PC-3 (cell line): ENCODE results near the gene MEGF6. TPM values are rescaled to one million over a fixed set of nuclear protein-coding genes. Genes with fewer than 3 reads are reported as not detected.

ENCODE experiments used
- ATAC-seq: fragments of 200-7000 bp; cut with Tn5 transposase; 2 replicates; pipeline ENCODE4 v1.9.1; 2020; ENCODE audit warnings: mild to moderate bottlenecking, moderate library complexity
- BruUV-seq: library from RNA; stranded (reverse); fragments of 400-500 nt; replicated peaks from 2 replicates; lab custom pipeline; 2021; lab: Mats Ljungman, UMichigan
- CTCF ChIA-PET: fragments of 300-600 bp; sonication (Branson Sonifier 250); formaldehyde crosslinking; loops from one replicate; lab custom pipeline; 2022; ENCODE audit warnings: antibody characterized with exemption; lab: Charles Lee
- POLR2A ChIA-PET: fragments of 300-600 bp; sonication (Branson Sonifier 250); formaldehyde crosslinking; loops from one replicate; lab custom pipeline; 2022; ENCODE audit warnings: antibody characterized with exemption; ENCODE audit not compliant: unreplicated experiment; lab: Charles Lee
- DNase-seq: peaks from one replicate; pipeline ENCODE4 v3.0.0-alpha.2; 2015
- H2AFZ ChIP-seq: fragments of 300-600 bp; sonication (generic); 2 replicates; pipeline ENCODE4 v1.6.0; 2016; ENCODE audit warnings: antibody characterized with exemption, low read length
- H3F3A ChIP-seq: fragments of 300-600 bp; sonication (generic); one replicate; pipeline ENCODE4 v1.6.0; 2017; ENCODE audit warnings: antibody characterized with exemption, low read length, control low read depth, mild to moderate bottlenecking; ENCODE audit not compliant: unreplicated experiment
- H3K27ac ChIP-seq: fragments of 300-600 bp; sonication (generic); 2 replicates; pipeline ENCODE4 v1.5.1; 2016; ENCODE audit warnings: mild to moderate bottlenecking, low read length
- H3K27me3 ChIP-seq: fragments of 300-600 bp; sonication (generic); 2 replicates; pipeline ENCODE4 v1.6.1; 2016; ENCODE audit warnings: low read length, mixed read lengths
- H3K36me3 ChIP-seq: fragments of 300-600 bp; sonication (generic); 2 replicates; pipeline ENCODE4 v1.6.1; 2016; ENCODE audit warnings: low read depth, mixed run types, low read length, mixed read lengths
- H3K4me1 ChIP-seq: fragments of 300-600 bp; sonication (generic); 2 replicates; pipeline ENCODE4 v1.5.1; 2016; ENCODE audit warnings: low read length; ENCODE audit not compliant: insufficient read depth
- H3K4me2 ChIP-seq: fragments of 300-600 bp; sonication (generic); 2 replicates; pipeline ENCODE4 v1.6.0; 2016; ENCODE audit warnings: low read length
- H3K4me3 ChIP-seq: fragments of 300-600 bp; sonication (generic); 2 replicates; pipeline ENCODE4 v1.5.1; 2016; ENCODE audit warnings: mild to moderate bottlenecking, low read length, mixed read lengths
- H3K79me2 ChIP-seq: fragments of 300-600 bp; sonication (generic); 2 replicates; pipeline ENCODE4 v1.6.1; 2017; ENCODE audit warnings: low read length, mixed read lengths
- H3K9ac ChIP-seq: fragments of 300-600 bp; sonication (generic); 2 replicates; pipeline ENCODE4 v1.6.0; 2016; ENCODE audit warnings: mild to moderate bottlenecking, low read length
- H3K9me2 ChIP-seq: fragments of 300-600 bp; sonication (generic); replicated peaks from 2 replicates; pipeline ENCODE4 v1.6.1; 2016; ENCODE audit warnings: mixed run types, low read length, mixed read lengths
- H3K9me3 ChIP-seq: fragments of 300-600 bp; sonication (generic); 2 replicates; pipeline ENCODE4 v1.6.1; 2016; ENCODE audit warnings: low read length, mixed read lengths
- H4K20me1 ChIP-seq: fragments of 300-600 bp; sonication (generic); 2 replicates; pipeline ENCODE4 v1.6.1; 2016; ENCODE audit warnings: low read length, mixed read lengths
- EZH2 ChIP-seq: fragments of 300-600 bp; sonication (generic); IDR thresholded peaks from one replicate; pipeline ENCODE4 v1.6.1; 2017; ENCODE audit warnings: antibody characterized with exemption, mild to moderate bottlenecking, low read length; ENCODE audit not compliant: unreplicated experiment
- EZH2phosphoT487 ChIP-seq: fragments of 300-600 bp; sonication (generic); IDR thresholded peaks from 2 replicates; pipeline ENCODE4 v1.6.1; 2018; ENCODE audit warnings: mild to moderate bottlenecking, antibody characterized with exemption, low read length, borderline replicate concordance
- intact Hi-C: fragments of 100-400 bp; cut with micrococcal nuclease; formaldehyde crosslinking; loops from 2 replicates; pipeline ENCODE4 v1.9.0; 2023
- total RNA-seq: library from RNA; depleted of rRNA; stranded (reverse); fragments of >200 nt; gene quantifications from 2 replicates; pipeline ENCODE4 v1.2.3, GENCODE V29; 2014
- TF ChIP-seq, protein P1 (sequence below): fragments of 300-600 bp; sonication (generic); conservative IDR thresholded peaks from 2 replicates; pipeline ENCODE4 v1.5.1; 2017; ENCODE audit warnings: antibody characterized with exemption, low read depth, mild to moderate bottlenecking, low read length

MEGF6 gene
- total RNA-seq, 1 experiment from 2014 or later = 32.5 TPM

DNA sequence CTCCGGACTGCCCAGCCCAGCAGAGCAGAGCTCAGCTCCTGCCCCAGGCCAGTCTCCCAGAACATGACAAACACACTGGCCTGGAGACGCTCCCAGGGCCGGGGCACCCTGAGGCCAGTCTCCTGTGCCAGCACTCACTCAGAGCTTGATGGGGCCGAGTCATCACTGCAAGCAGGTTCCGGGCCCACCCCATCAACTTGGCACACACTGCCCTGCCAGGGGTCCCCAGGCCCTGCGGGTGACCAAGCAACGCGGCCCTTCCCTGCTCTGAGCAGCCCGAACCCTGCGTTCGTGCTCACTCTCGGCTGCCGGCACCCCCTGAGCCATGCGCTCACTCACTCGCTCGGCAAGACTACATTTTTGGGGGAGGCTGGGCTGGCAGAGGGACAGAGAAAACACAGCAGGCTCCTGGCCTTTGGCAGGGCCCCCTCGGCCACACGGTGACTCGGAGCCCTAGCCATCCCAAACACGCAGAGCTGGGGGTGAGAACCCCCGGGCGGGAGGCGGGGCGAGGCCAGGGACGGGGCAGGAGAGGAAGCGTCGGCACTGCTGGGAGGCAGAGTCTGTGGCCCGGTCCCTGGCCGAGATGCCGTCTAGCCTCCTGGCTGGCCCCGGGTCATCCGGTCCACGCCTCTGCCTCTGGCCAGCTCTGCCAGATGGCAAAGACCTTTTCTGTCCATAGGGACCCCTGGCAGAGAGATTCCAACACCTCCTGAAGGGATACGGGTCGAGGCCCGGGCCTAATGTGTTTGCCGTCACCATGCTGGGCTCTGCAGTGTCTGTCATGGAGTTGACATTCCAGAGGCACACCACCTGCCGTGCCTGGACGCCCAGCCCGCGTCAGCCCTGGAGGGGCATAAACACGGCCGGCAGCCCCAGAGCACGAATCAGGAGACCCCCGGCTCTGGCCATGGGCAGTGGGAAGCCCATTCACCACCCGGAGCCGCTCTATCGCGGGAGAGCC, 68.0 kb downstream of the MEGF6 start:
- Histone ChIP-seq H3K79me2 (no peaks in the 10 kb centered on the region), H2AFZ (peak overlapping the region; percentile 90), H3K9me3 (no peaks in the 10 kb centered on the region), H3K4me2 (peak overlapping the region; percentile 75), H3K9me2 (no peaks in the 10 kb centered on the region), H3K27ac (peak overlapping the region; percentile 89), H3K36me3 (no peaks in the 10 kb centered on the region), H4K20me1 (no peaks in the 10 kb centered on the region), H3K4me3 (peak overlapping the region; percentile 36; the same call in 1 of the 2 replicates), H3K4me1 (peaks cover 36% of the 10 kb centered on the region), H3F3A (no peaks in the 10 kb centered on the region), H3K9ac (peak overlapping the region; percentile 72), H3K27me3 (no peaks in the 10 kb centered on the region)
- intact Hi-C loops = no loop called here
- ChIA-PET POLR2A (interaction anchor here (0.6 to 0.9 kb wide), 5 partner anchors 12 to 52 kb away, joined by 4 to 6 read pairs (median 4); no protein-coding TSS in a partner anchor), CTCF (interaction anchor here (0.8 to 1.4 kb wide), 6 partner anchors 22 to 76 kb away, joined by 3 to 6 read pairs (median 4); no protein-coding TSS in a partner anchor)
- peak; percentile 91 for DNase-seq
- TSS peak; percentile 84 for BruUV-seq
- ATAC-seq = peak; percentile 81
- TF ChIP-seq EZH2phosphoT487 (no peak), EZH2 (no peak)
- TF ChIP-seq, protein P1, sequence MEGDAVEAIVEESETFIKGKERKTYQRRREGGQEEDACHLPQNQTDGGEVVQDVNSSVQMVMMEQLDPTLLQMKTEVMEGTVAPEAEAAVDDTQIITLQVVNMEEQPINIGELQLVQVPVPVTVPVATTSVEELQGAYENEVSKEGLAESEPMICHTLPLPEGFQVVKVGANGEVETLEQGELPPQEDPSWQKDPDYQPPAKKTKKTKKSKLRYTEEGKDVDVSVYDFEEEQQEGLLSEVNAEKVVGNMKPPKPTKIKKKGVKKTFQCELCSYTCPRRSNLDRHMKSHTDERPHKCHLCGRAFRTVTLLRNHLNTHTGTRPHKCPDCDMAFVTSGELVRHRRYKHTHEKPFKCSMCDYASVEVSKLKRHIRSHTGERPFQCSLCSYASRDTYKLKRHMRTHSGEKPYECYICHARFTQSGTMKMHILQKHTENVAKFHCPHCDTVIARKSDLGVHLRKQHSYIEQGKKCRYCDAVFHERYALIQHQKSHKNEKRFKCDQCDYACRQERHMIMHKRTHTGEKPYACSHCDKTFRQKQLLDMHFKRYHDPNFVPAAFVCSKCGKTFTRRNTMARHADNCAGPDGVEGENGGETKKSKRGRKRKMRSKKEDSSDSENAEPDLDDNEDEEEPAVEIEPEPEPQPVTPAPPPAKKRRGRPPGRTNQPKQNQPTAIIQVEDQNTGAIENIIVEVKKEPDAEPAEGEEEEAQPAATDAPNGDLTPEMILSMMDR = no peak

- H3K27me3 ChIP-seq = no peaks in the 10 kb centered on the region
- ATAC-seq (no peak), DNase-seq (no peak)
- H2AFZ ChIP-seq = peak overlapping the region; percentile 90
- intact Hi-C loops = no loop called here
- H3K9ac ChIP-seq = peak overlapping the region; percentile 72
- H3F3A ChIP-seq = no peaks in the 10 kb centered on the region
- no peaks in the 10 kb centered on the region for H3K9me2 ChIP-seq
- H3K27ac ChIP-seq = peak overlapping the region; percentile 89
- CTCF ChIA-PET = interaction anchor here (0.8 to 1.4 kb wide), 6 partner anchors 22 to 76 kb away, joined by 3 to 6 read pairs (median 4); no protein-coding TSS in a partner anchor
- no peak for TF ChIP-seq EZH2phosphoT487
- TF ChIP-seq, protein P1 = no peak
- no peak for TF ChIP-seq EZH2
- H3K9me3 ChIP-seq = no peaks in the 10 kb centered on the region
- H3K36me3 ChIP-seq = no peaks in the 10 kb centered on the region
- no TSS peak for BruUV-seq
- no peaks in the 10 kb centered on the region for H3K79me2 ChIP-seq
- H3K4me2 ChIP-seq = peak overlapping the region; percentile 75
- POLR2A ChIA-PET = interaction anchor here (0.6 to 0.9 kb wide), 6 partner anchors 11 to 52 kb away, joined by 3 to 6 read pairs (median 4); no protein-coding TSS in a partner anchor
- peak overlapping the region; percentile 36; the same call in 1 of the 2 replicates for H3K4me3 ChIP-seq
- H3K4me1 ChIP-seq = peaks cover 35% of the 10 kb centered on the region
- H4K20me1 ChIP-seq = no peaks in the 10 kb centered on the region
Measured at GRCh38 chr1:3542676-3543075, 68.6 kb downstream of the MEGF6 start.
